H1 (cell line): ENCODE data around the gene CHRNA10. TPM values are rescaled to one million over a fixed set of nuclear protein-coding genes. Genes with fewer than 3 reads are reported as not detected.

Experiments used
- CTCF ChIA-PET: fragments of 300-600 bp; sonication (Branson Sonifier 250); formaldehyde crosslinking; loops from one replicate; lab custom pipeline; 2021; ENCODE audit not compliant: partially characterized antibody; lab: Charles Lee
- POLR2A ChIA-PET: fragments of 300-600 bp; sonication (Branson Sonifier 250); formaldehyde crosslinking; loops from one replicate; lab custom pipeline; 2021; ENCODE audit warnings: inconsistent platforms; ENCODE audit not compliant: partially characterized antibody; lab: Charles Lee
- DNase-seq, 2 experiments: peaks; one replicate each; pipeline versions ENCODE4 v3.0.0 to v3.0.0-alpha.2; 2010 to 2022; ENCODE audit warnings: low spot score in 2 of 2, low read depth in 1 of 2, mixed read lengths in 1 of 2
- FAIRE-seq: peaks from 2 replicates; lab custom pipeline; 2011; peaks lifted over from hg19 to GRCh38; lab: Jason Lieb, UNC
- H2AFZ ChIP-seq: 2 replicates; pipeline ENCODE4 v1.8.1; 2012; ENCODE audit warnings: low read length, inconsistent platforms
- H2AK5ac ChIP-seq: 2 replicates; pipeline ENCODE4 v1.6.1; 2013; ENCODE audit warnings: low read depth, low read length
- H2BK120ac ChIP-seq: replicated peaks from 2 replicates; pipeline ENCODE3; 2013; ENCODE audit warnings: low read depth, low read length, inconsistent platforms
- H2BK12ac ChIP-seq: 2 replicates; pipeline ENCODE4 v1.6.1; 2013; ENCODE audit warnings: low read depth, low read length
- H2BK15ac ChIP-seq: 2 replicates; pipeline ENCODE4 v1.6.1; 2013; ENCODE audit warnings: low read length
- H2BK20ac ChIP-seq: 2 replicates; pipeline ENCODE4 v1.6.1; 2013; ENCODE audit warnings: low read length
- H2BK5ac ChIP-seq: 2 replicates; pipeline ENCODE4 v1.6.1; 2013; ENCODE audit warnings: low read depth, low read length
- H3K14ac ChIP-seq: 2 replicates; pipeline ENCODE4 v1.6.1; 2013; ENCODE audit warnings: inconsistent platforms; ENCODE audit not compliant: insufficient read length
- H3K18ac ChIP-seq: 2 replicates; pipeline ENCODE4 v1.6.1; 2013; ENCODE audit warnings: low read length; ENCODE audit errors: extremely low read depth
- H3K23ac ChIP-seq: 2 replicates; pipeline ENCODE4 v1.6.1; 2013; ENCODE audit warnings: inconsistent platforms; ENCODE audit not compliant: insufficient read length
- H3K23me2 ChIP-seq: 2 replicates; pipeline ENCODE4 v1.6.1; 2013; ENCODE audit warnings: low read depth, low read length
- H3K27ac ChIP-seq: 2 replicates; pipeline ENCODE4 v1.6.1; 2011; ENCODE audit warnings: low read depth, low read length, inconsistent platforms
- H3K27me3 ChIP-seq, 4 experiments: replicated peaks in 1 of 4; 1 replicate in 1 of 4; 2 replicates in 3 of 4; pipeline versions ENCODE4 v1.6.1 to v1.8.1; 2011 to 2013; ENCODE audit warnings: low read length in 3 of 4, mild to moderate bottlenecking in 3 of 4, inconsistent platforms in 2 of 4, mixed read lengths in 2 of 4, moderate library complexity in 1 of 4; ENCODE audit not compliant: control insufficient read depth in 3 of 4, insufficient read depth in 3 of 4; ENCODE audit errors: extremely low read depth in 1 of 4
- H3K36me3 ChIP-seq, 4 experiments: 2 replicates each; pipeline versions ENCODE4 v1.6.1 to v1.8.1; 2011 to 2013; ENCODE audit warnings: mild to moderate bottlenecking in 4 of 4, low read length in 3 of 4, moderate library complexity in 2 of 4, control low read depth in 1 of 4, inconsistent platforms in 1 of 4; ENCODE audit not compliant: insufficient read depth in 4 of 4, control insufficient read depth in 2 of 4
- H3K4ac ChIP-seq: replicated peaks from 2 replicates; pipeline ENCODE3; 2013; ENCODE audit warnings: low read length, low read depth, mixed read lengths, inconsistent platforms; ENCODE audit not compliant: insufficient read length
- H3K4me1 ChIP-seq, 4 experiments: replicated peaks in 1 of 4; 1 replicate in 1 of 4; 2 replicates in 3 of 4; pipeline versions ENCODE4 v1.6.1 to v1.8.1; 2011 to 2013; ENCODE audit warnings: low read length in 3 of 4, inconsistent platforms in 2 of 4, mixed read lengths in 1 of 4; ENCODE audit not compliant: insufficient read depth in 4 of 4, control insufficient read depth in 3 of 4
- H3K4me2 ChIP-seq, 2 experiments: 2 replicates each; pipeline versions ENCODE4 v1.6.1 to v1.8.1; 2011 to 2013; ENCODE audit warnings: low read depth in 2 of 2, low read length in 2 of 2, control low read depth in 1 of 2, inconsistent platforms in 1 of 2, mild to moderate bottlenecking in 1 of 2; ENCODE audit not compliant: insufficient read depth in 1 of 2
- H3K4me3 ChIP-seq, 4 experiments: fragments of 200-600, 300-600 bp in 1 of 4; sonication (generic), shearing (Covaris generic), sonication (Bioruptor Twin) in 1 of 4; 2 replicates each; pipeline versions ENCODE4 v1.5.1 to v1.8.1; 2011 to 2016; ENCODE audit warnings: low read length in 4 of 4, low read depth in 3 of 4, control low read depth in 2 of 4, inconsistent platforms in 2 of 4, mild to moderate bottlenecking in 2 of 4, mixed read lengths in 1 of 4, moderate library complexity in 1 of 4; ENCODE audit not compliant: insufficient read depth in 2 of 4; ENCODE audit errors: extremely low read depth in 1 of 4
- H3K56ac ChIP-seq: replicated peaks from 2 replicates; pipeline ENCODE3; 2013; ENCODE audit warnings: low read depth, mild to moderate bottlenecking, mixed read lengths, low read length, inconsistent platforms; ENCODE audit not compliant: insufficient read length
- H3K79me1 ChIP-seq: 2 replicates; pipeline ENCODE4 v1.6.1; 2013; ENCODE audit warnings: low read depth, low read length, control low read depth
- H3K79me2 ChIP-seq, 2 experiments: 2 replicates each; pipeline versions ENCODE4 v1.6.1 to v1.8.1; 2012 to 2013; ENCODE audit warnings: low read length in 2 of 2, mild to moderate bottlenecking in 2 of 2, inconsistent platforms in 1 of 2; ENCODE audit not compliant: insufficient read depth in 2 of 2, control insufficient read depth in 1 of 2
- H3K9ac ChIP-seq, 4 experiments: replicated peaks in 1 of 4; 1 replicate in 1 of 4; 2 replicates in 3 of 4; pipeline versions ENCODE4 v1.6.1 to v1.8.1; 2011 to 2013; ENCODE audit warnings: low read depth in 3 of 4, low read length in 3 of 4, control low read depth in 2 of 4, mild to moderate bottlenecking in 2 of 4, moderate library complexity in 2 of 4, inconsistent platforms in 1 of 4; ENCODE audit errors: extremely low read depth in 1 of 4
- H3K9me3 ChIP-seq, 2 experiments: 2 replicates each; pipeline versions ENCODE4 v1.6.1 to v1.8.1; 2012 to 2013; ENCODE audit warnings: mild to moderate bottlenecking in 2 of 2, moderate library complexity in 2 of 2, control low read depth in 1 of 2, inconsistent platforms in 1 of 2, low read depth in 1 of 2, low read length in 1 of 2, mixed read lengths in 1 of 2; ENCODE audit not compliant: insufficient read depth in 2 of 2
- H4K20me1 ChIP-seq, 2 experiments: replicated peaks in 1 of 2; 2 replicates each; pipeline versions ENCODE3 to v1.8.1; 2011 to 2013; ENCODE audit warnings: inconsistent platforms in 2 of 2, low read length in 2 of 2, mild to moderate bottlenecking in 1 of 2; ENCODE audit not compliant: insufficient read depth in 2 of 2, control insufficient read depth in 1 of 2
- H4K5ac ChIP-seq: 2 replicates; pipeline ENCODE4 v1.6.1; 2013; ENCODE audit warnings: low read length, low read depth, mixed read lengths, inconsistent platforms; ENCODE audit not compliant: insufficient read length
- H4K8ac ChIP-seq: 2 replicates; pipeline ENCODE4 v1.8.0; 2013; ENCODE audit warnings: mild to moderate bottlenecking, moderate library complexity, low read length, inconsistent platforms; ENCODE audit not compliant: insufficient read depth; ENCODE audit errors: extremely low read depth
- H4K91ac ChIP-seq: replicated peaks from 2 replicates; pipeline ENCODE3; 2013; ENCODE audit warnings: low read length, mixed read lengths, inconsistent platforms; ENCODE audit not compliant: insufficient read length
- CEBPB ChIP-seq: IDR thresholded peaks from 2 replicates; pipeline ENCODE4 v1.6.1; 2012; ENCODE audit warnings: low read depth, low read length
- WGBS, 2 experiments: shearing (Covaris generic) in 1 of 2; methylation state at CpG; one replicate each; pipeline versions ENCODE4 v1.1.6 to v1.1.7; 2013 to 2015; ENCODE audit warnings: low lambda C conversion rate in 2 of 2, mixed read lengths in 2 of 2, inconsistent platforms in 1 of 2, low coverage in 1 of 2, missing lambda C conversion rate in 1 of 2; ENCODE audit not compliant: insufficient replicate concordance in 2 of 2, insufficient coverage in 1 of 2, insufficient read length in 1 of 2; ENCODE audit errors: extremely low coverage in 1 of 2, missing lambda C conversion rate in 1 of 2; 5-methylcytosine and 5-hydroxymethylcytosine counted together
- polyA plus RNA-seq, 7 experiments: library from polyadenylated mRNA; depleted of rRNA in 3 of 7; stranded (reverse) in 5 of 7; unstranded in 2 of 7; fragments of >200 nt in 5 of 7; fragments of 200-250 nt in 2 of 7; gene quantifications; 1 replicate in 5 of 7; 2 replicates in 1 of 7; 4 replicates in 1 of 7; pipeline versions ENCODE4 v1.2.1 to v1.2.3, GENCODE V29; 2011 to 2013; ENCODE audit warnings: missing spikeins in 2 of 7, mixed read lengths in 2 of 7
- total RNA-seq: library from RNA; stranded (reverse); fragmentation: NEBNext Ultra II Directional; extraction: Animal tissue kit (Norgen Biotek cat#: 25700); gene quantifications from 2 replicates; pipeline ENCODE4 v1.2.1, GENCODE V29; 2021

The CHRNA10 gene
- total and polyA plus RNA-seq, 2 of the 8 experiments (the other 6 are each of a cell fraction or from before 2014, with no cell fraction given) = 0.68 to 1.3 TPM

GRCh38 chr11:3684129-3684818 lies 13.1 kb upstream of the CHRNA10 start:
- DNase-seq = no peak
- no peak for TF ChIP-seq CEBPB
- Histone ChIP-seq H2BK120ac (no peak overlapping the region), H3K27me3 (no peaks in the 10 kb centered on the region), H3K14ac (no peak overlapping the region), H4K5ac (no peak overlapping the region), H3K18ac (no peak overlapping the region), H4K91ac (no peak overlapping the region), H2AFZ (no peak overlapping the region), H2BK5ac (no peak overlapping the region), H3K4me3 (no peak overlapping the region), H3K9ac (no peak overlapping the region), H2BK20ac (no peak overlapping the region), H4K20me1 (peaks cover 0 to 2% of the 10 kb centered on the region in 2 experiments), H3K23ac (no peak overlapping the region), H2BK15ac (no peak overlapping the region), H3K79me2 (no peaks in the 10 kb centered on the region), H3K4me1 (no peaks in the 10 kb centered on the region), H3K4me2 (no peak overlapping the region), H3K36me3 (peaks cover 37 to 89% (median 67%) of the 10 kb centered on the region in 4 experiments), H3K4ac (no peak overlapping the region), H3K56ac (no peak overlapping the region), H3K9me3 (no peaks in the 10 kb centered on the region), H3K27ac (no peak overlapping the region), H2BK12ac (no peak overlapping the region), H3K79me1 (no peaks in the 10 kb centered on the region), H4K8ac (no peak overlapping the region), H3K23me2 (no peaks in the 10 kb centered on the region), H2AK5ac (no peak overlapping the region)
- CTCF ChIA-PET = interaction anchor here (0.6 to 1.6 kb wide), 3 partner anchors 10 to 50 kb away, joined by 3 to 4 read pairs (median 3); no protein-coding TSS in a partner anchor
- POLR2A ChIA-PET = interaction anchor here (0.9 to 1.1 kb wide), 2 partner anchors 10 to 111 kb away, joined by 3 read pairs; no protein-coding TSS in a partner anchor
- 98% methylated on average over 12 of the region's 12 CpGs; no CpG with 5 or more reads in 1 of the 2 experiments for WGBS, 2 experiments
- no peak for FAIRE-seq
